ENCODE data around the gene MIEF2.

GRCh38 chr17:18227635-18228034, 32.8 kb upstream of the MIEF2 start:
- TF ChIP-seq, protein P1, sequence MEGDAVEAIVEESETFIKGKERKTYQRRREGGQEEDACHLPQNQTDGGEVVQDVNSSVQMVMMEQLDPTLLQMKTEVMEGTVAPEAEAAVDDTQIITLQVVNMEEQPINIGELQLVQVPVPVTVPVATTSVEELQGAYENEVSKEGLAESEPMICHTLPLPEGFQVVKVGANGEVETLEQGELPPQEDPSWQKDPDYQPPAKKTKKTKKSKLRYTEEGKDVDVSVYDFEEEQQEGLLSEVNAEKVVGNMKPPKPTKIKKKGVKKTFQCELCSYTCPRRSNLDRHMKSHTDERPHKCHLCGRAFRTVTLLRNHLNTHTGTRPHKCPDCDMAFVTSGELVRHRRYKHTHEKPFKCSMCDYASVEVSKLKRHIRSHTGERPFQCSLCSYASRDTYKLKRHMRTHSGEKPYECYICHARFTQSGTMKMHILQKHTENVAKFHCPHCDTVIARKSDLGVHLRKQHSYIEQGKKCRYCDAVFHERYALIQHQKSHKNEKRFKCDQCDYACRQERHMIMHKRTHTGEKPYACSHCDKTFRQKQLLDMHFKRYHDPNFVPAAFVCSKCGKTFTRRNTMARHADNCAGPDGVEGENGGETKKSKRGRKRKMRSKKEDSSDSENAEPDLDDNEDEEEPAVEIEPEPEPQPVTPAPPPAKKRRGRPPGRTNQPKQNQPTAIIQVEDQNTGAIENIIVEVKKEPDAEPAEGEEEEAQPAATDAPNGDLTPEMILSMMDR (IDR thresholded peaks at IDR 0.05 in 4 of 5, conservative IDR thresholded peaks at IDR 0.05 in 1 of 5), result no peak
- TF ChIP-seq POLR2A (IDR thresholded peaks at IDR 0.05), result no peak

Measured in gastrocnemius medialis (tissue), 4 donors.